PFSK-1 (cell line): ENCODE data around the gene APOA4.

ENCODE experiments used
- SIN3A ChIP-seq: IDR thresholded peaks from 2 replicates; pipeline ENCODE4 v1.6.1; 2012; ENCODE audit warnings: mild to moderate bottlenecking, low read length, moderate library complexity, borderline replicate concordance; ENCODE audit not compliant: insufficient read depth
- TF ChIP-seq, protein P1 (sequence below), 2 experiments: IDR thresholded peaks; 2 replicates each; pipeline versions ENCODE4 v1.6.1 to v1.8.0; 2011 to 2012; ENCODE audit warnings: low read depth in 2 of 2, low read length in 2 of 2, control low read depth in 1 of 2, inconsistent platforms in 1 of 2, mild to moderate bottlenecking in 1 of 2, moderate library complexity in 1 of 2; ENCODE audit not compliant: insufficient read depth in 1 of 2

DNA sequence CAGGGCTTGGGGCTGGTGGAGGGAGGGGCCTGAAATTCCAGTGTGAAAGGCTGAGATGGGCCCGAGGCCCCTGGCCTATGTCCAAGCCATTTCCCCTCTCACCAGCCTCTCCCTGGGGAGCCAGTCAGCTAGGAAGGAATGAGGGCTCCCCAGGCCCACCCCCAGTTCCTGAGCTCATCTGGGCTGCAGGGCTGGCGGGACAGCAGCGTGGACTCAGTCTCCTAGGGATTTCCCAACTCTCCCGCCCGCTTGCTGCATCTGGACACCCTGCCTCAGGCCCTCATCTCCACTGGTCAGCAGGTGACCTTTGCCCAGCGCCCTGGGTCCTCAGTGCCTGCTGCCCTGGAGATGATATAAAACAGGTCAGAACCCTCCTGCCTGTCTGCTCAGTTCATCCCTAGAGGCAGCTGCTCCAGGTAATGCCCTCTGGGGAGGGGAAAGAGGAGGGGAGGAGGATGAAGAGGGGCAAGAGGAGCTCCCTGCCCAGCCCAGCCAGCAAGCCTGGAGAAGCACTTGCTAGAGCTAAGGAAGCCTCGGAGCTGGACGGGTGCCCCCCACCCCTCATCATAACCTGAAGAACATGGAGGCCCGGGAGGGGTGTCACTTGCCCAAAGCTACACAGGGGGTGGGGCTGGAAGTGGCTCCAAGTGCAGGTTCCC lies 6.5 kb upstream of the APOA4 start, which contains the start of gene APOC3:
- TF ChIP-seq, protein P1, sequence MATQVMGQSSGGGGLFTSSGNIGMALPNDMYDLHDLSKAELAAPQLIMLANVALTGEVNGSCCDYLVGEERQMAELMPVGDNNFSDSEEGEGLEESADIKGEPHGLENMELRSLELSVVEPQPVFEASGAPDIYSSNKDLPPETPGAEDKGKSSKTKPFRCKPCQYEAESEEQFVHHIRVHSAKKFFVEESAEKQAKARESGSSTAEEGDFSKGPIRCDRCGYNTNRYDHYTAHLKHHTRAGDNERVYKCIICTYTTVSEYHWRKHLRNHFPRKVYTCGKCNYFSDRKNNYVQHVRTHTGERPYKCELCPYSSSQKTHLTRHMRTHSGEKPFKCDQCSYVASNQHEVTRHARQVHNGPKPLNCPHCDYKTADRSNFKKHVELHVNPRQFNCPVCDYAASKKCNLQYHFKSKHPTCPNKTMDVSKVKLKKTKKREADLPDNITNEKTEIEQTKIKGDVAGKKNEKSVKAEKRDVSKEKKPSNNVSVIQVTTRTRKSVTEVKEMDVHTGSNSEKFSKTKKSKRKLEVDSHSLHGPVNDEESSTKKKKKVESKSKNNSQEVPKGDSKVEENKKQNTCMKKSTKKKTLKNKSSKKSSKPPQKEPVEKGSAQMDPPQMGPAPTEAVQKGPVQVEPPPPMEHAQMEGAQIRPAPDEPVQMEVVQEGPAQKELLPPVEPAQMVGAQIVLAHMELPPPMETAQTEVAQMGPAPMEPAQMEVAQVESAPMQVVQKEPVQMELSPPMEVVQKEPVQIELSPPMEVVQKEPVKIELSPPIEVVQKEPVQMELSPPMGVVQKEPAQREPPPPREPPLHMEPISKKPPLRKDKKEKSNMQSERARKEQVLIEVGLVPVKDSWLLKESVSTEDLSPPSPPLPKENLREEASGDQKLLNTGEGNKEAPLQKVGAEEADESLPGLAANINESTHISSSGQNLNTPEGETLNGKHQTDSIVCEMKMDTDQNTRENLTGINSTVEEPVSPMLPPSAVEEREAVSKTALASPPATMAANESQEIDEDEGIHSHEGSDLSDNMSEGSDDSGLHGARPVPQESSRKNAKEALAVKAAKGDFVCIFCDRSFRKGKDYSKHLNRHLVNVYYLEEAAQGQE (IDR thresholded peaks at IDR 0.05; ENCODE audit: insufficient read depth in 1 of 2, low read depth in 2 of 2, low read length in 2 of 2), result no peak
- TF ChIP-seq SIN3A, result no peak
